GM12878 (cell line): ENCODE measurements around the gene ZNF736. TPM values are rescaled to one million over a fixed set of nuclear protein-coding genes. Genes with fewer than 3 reads are reported as not detected.

Source experiments
- ATAC-seq: fragments of 200-7000 bp; cut with Tn5 transposase; 3 replicates; pipeline ENCODE4 v1.9.1; 2020; ENCODE audit warnings: mild to moderate bottlenecking, moderate library complexity
- BruUV-seq: library from RNA; stranded (reverse); fragments of 400-500 nt; replicated peaks from 2 replicates; lab custom pipeline; 2021; lab: Mats Ljungman, UMichigan
- CTCF ChIA-PET: fragments of 300-600 bp; sonication (Branson Sonifier 250); formaldehyde crosslinking; extraction: SDS; loops from one replicate; lab custom pipeline; 2021; ENCODE audit warnings: inconsistent platforms; lab: Yijun Ruan, JAX
- POLR2A ChIA-PET: fragments of 350-600 bp; formaldehyde crosslinking; extraction: SDS; loops from one replicate; lab custom pipeline; 2021; ENCODE audit warnings: inconsistent platforms; lab: Charles Lee
- RAD21 ChIA-PET: fragments of 300-600 bp; sonication (Branson Sonifier 250); formaldehyde crosslinking; loops from one replicate; lab custom pipeline; 2023; ENCODE audit warnings: antibody characterized with exemption; ENCODE audit not compliant: unreplicated experiment; lab: Charles Lee
- SMC1A ChIA-PET: fragments of 300-600 bp; sonication (Branson Sonifier 250); formaldehyde crosslinking; loops from one replicate; lab custom pipeline; 2023; ENCODE audit not compliant: unreplicated experiment, uncharacterized antibody; lab: Charles Lee
- DNase-seq: peaks from one replicate; pipeline ENCODE4 v3.0.0-alpha.2; 2011; ENCODE audit warnings: low read depth, low spot score
- FAIRE-seq: peaks from 3 replicates; lab custom pipeline; 2011; peaks lifted over from hg19 to GRCh38; lab: Jason Lieb, UNC
- H2AFZ ChIP-seq: 2 replicates; pipeline ENCODE4 v1.6.0; 2011; ENCODE audit warnings: low read depth, low read length, control low read depth; ENCODE audit not compliant: control insufficient read depth
- H3K27ac ChIP-seq: 2 replicates; pipeline ENCODE4 v1.5.1; 2011; ENCODE audit warnings: control low read depth; ENCODE audit not compliant: control insufficient read depth, insufficient read depth
- H3K27me3 ChIP-seq, 2 experiments: replicated peaks in 1 of 2; 2 replicates each; pipeline versions ENCODE4 v1.6.0 to v1.6.1; 2011; ENCODE audit warnings: low read length in 1 of 2; ENCODE audit not compliant: control insufficient read depth in 2 of 2, insufficient read depth in 2 of 2
- H3K36me3 ChIP-seq, 2 experiments: 2 replicates each; pipeline ENCODE4 v1.5.1; 2011; ENCODE audit warnings: low read length in 1 of 2; ENCODE audit not compliant: control insufficient read depth in 2 of 2, insufficient read depth in 2 of 2
- H3K4me1 ChIP-seq: 2 replicates; pipeline ENCODE4 v1.6.1; 2011; ENCODE audit warnings: mild to moderate bottlenecking, low read length, moderate library complexity, mixed read lengths; ENCODE audit not compliant: control insufficient read depth, insufficient read depth
- H3K4me2 ChIP-seq: 2 replicates; pipeline ENCODE4 v1.6.0; 2011; ENCODE audit warnings: control low read depth; ENCODE audit not compliant: control insufficient read depth, insufficient read depth
- H3K4me3 ChIP-seq: fragments of 200-600 bp; sonication (generic); 2 replicates; pipeline ENCODE4 v1.5.1; 2016
- H3K79me2 ChIP-seq: 2 replicates; pipeline ENCODE4 v1.6.0; 2011; ENCODE audit warnings: low read length; ENCODE audit not compliant: control insufficient read depth, insufficient read depth
- H3K9ac ChIP-seq: 2 replicates; pipeline ENCODE4 v1.8.0; 2011; ENCODE audit warnings: low read length, control low read depth, mixed read lengths; ENCODE audit not compliant: control insufficient read depth, insufficient read depth
- H3K9me3 ChIP-seq: replicated peaks from 3 replicates; pipeline ENCODE4 v1.5.1; 2011; ENCODE audit warnings: mild to moderate bottlenecking, low read length; ENCODE audit not compliant: control insufficient read depth, insufficient read depth
- H4K20me1 ChIP-seq: 2 replicates; pipeline ENCODE4 v1.6.0; 2011; ENCODE audit not compliant: control insufficient read depth, insufficient read depth
- HDGF ChIP-seq: fragments of 450-650 bp; IDR thresholded peaks from 2 replicates; pipeline ENCODE4 v1.6.1; 2016; ENCODE audit warnings: antibody characterized with exemption
- KDM1A ChIP-seq: fragments of 200-600 bp; sonication (generic); IDR thresholded peaks from 2 replicates; pipeline ENCODE4 v1.6.1; 2016; ENCODE audit warnings: borderline replicate concordance
- MXI1 ChIP-seq: fragments of 150-350 bp; IDR thresholded peaks from 2 replicates; pipeline ENCODE4 v1.6.1; 2011; ENCODE audit warnings: low read depth, mild to moderate bottlenecking, inconsistent platforms, low read length, improper control_type of control experiment
- PML ChIP-seq: IDR thresholded peaks from 2 replicates; pipeline ENCODE4 v1.6.1; 2012; ENCODE audit warnings: low read length, inconsistent platforms
- RB1 ChIP-seq: fragments of 450-650 bp; formaldehyde crosslinking; IDR thresholded peaks from 2 replicates; pipeline ENCODE4 v1.6.1; 2017; ENCODE audit warnings: mild to moderate bottlenecking, borderline replicate concordance
- TCF12 ChIP-seq: IDR thresholded peaks from 2 replicates; pipeline ENCODE4 v1.6.1; 2011; ENCODE audit warnings: low read depth, mild to moderate bottlenecking, low read length
- WGBS: methylation state at CpG from one replicate; pipeline ENCODE4 v1.1.6; 2016; ENCODE audit warnings: low lambda C conversion rate; ENCODE audit not compliant: insufficient replicate concordance, insufficient coverage; ENCODE audit errors: missing lambda C conversion rate; 5-methylcytosine and 5-hydroxymethylcytosine counted together
- in situ Hi-C: fragments of 300-500 bp; cut with MboI; formaldehyde crosslinking; loops from 9 replicates; pipeline ENCODE4 v1.14.3; 2018; ENCODE audit warnings: mixed read lengths
- intact Hi-C: fragments of 100-400 bp; cut with micrococcal nuclease; formaldehyde crosslinking; loops from one replicate; pipeline ENCODE4 v1.14.2; 2022; ENCODE audit not compliant: unreplicated experiment
- polyA plus RNA-seq, 11 experiments: library from polyadenylated mRNA; depleted of rRNA in 4 of 11; unstranded in 6 of 11; stranded (reverse) in 5 of 11; fragments of >200 nt; fragmentation: Nextera tagmentation in 4 of 11; fragmentation: Illumina TruSeq in 1 of 11; extraction: Ambion mirVana in 4 of 11; extraction: Trizol in 1 of 11; gene quantifications; 1 replicate in 1 of 11; 2 replicates in 10 of 11; pipeline versions ENCODE4 v1.2.1 to v1.2.3, GENCODE V29; 2011 to 2016; ENCODE audit warnings: inconsistent platforms in 2 of 11, missing spikeins in 2 of 11, low read depth in 1 of 11
- total RNA-seq, 4 experiments: library from RNA; depleted of rRNA in 3 of 4; stranded (reverse); fragments of >200 nt in 3 of 4; fragmentation: Illumina TruSeq in 1 of 4; extraction: Trizol in 1 of 4; gene quantifications; 2 replicates each; pipeline versions ENCODE4 v1.2.1 to v1.2.3, GENCODE V29; 2013 to 2021
- TF ChIP-seq, protein P1 (sequence below): fragments of 450-650 bp; IDR thresholded peaks from 2 replicates; pipeline ENCODE4 v1.6.1; 2016; ENCODE audit warnings: mild to moderate bottlenecking, moderate library complexity, borderline replicate concordance
- TF ChIP-seq, protein P2 (sequence below): fragments of 450-650 bp; IDR thresholded peaks from 2 replicates; pipeline ENCODE4 v1.6.1; 2016; ENCODE audit warnings: mild to moderate bottlenecking

Gene ZNF736
- total and polyA plus RNA-seq, 10 of the 15 experiments (the other 5 are each of a cell fraction or from before 2014, with no cell fraction given) = 1.9 to 22.5 (median 9.2) TPM

DNA sequence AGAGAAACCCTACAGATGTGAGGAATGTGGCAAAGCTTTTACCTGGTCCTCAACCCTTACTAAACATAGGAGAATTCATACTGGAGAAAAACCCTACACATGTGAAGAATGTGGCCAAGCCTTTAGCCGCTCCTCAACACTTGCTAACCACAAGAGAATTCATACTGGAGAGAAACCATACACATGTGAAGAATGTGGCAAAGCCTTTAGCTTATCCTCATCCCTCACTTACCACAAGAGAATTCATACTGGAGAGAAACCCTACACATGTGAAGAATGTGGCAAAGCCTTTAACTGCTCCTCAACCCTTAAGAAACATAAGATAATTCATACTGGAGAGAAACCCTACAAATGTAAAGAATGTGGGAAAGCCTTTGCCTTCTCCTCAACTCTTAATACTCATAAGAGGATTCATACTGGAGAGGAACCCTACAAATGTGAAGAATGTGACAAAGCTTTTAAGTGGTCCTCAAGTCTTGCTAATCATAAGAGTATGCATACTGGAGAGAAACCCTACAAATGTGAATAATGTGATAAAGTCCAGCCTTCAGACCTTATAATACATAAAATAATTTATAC is 47.3 kb upstream of the ZNF736 start:
- TF ChIP-seq KDM1A = no peak
- TF ChIP-seq, protein P1, sequence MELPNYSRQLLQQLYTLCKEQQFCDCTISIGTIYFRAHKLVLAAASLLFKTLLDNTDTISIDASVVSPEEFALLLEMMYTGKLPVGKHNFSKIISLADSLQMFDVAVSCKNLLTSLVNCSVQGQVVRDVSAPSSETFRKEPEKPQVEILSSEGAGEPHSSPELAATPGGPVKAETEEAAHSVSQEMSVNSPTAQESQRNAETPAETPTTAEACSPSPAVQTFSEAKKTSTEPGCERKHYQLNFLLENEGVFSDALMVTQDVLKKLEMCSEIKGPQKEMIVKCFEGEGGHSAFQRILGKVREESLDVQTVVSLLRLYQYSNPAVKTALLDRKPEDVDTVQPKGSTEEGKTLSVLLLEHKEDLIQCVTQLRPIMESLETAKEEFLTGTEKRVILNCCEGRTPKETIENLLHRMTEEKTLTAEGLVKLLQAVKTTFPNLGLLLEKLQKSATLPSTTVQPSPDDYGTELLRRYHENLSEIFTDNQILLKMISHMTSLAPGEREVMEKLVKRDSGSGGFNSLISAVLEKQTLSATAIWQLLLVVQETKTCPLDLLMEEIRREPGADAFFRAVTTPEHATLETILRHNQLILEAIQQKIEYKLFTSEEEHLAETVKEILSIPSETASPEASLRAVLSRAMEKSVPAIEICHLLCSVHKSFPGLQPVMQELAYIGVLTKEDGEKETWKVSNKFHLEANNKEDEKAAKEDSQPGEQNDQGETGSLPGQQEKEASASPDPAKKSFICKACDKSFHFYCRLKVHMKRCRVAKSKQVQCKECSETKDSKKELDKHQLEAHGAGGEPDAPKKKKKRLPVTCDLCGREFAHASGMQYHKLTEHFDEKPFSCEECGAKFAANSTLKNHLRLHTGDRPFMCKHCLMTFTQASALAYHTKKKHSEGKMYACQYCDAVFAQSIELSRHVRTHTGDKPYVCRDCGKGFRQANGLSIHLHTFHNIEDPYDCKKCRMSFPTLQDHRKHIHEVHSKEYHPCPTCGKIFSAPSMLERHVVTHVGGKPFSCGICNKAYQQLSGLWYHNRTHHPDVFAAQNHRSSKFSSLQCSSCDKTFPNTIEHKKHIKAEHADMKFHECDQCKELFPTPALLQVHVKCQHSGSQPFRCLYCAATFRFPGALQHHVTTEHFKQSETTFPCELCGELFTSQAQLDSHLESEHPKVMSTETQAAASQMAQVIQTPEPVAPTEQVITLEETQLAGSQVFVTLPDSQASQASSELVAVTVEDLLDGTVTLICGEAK = no peak
- TF ChIP-seq, protein P2, sequence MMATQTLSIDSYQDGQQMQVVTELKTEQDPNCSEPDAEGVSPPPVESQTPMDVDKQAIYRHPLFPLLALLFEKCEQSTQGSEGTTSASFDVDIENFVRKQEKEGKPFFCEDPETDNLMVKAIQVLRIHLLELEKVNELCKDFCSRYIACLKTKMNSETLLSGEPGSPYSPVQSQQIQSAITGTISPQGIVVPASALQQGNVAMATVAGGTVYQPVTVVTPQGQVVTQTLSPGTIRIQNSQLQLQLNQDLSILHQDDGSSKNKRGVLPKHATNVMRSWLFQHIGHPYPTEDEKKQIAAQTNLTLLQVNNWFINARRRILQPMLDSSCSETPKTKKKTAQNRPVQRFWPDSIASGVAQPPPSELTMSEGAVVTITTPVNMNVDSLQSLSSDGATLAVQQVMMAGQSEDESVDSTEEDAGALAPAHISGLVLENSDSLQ = no peak
- TF ChIP-seq RB1 = no peak
- TF ChIP-seq TCF12 = no peak
- TF ChIP-seq PML = no peak
- no peak for TF ChIP-seq MXI1
- no peak for TF ChIP-seq HDGF
- intact Hi-C loops = no loop called here
- Histone ChIP-seq H3K9me3 (peaks cover 2% of the 10 kb centered on the region; the same call in 2 of the 3 replicates), H3K79me2 (no peaks in the 10 kb centered on the region), H3K27ac (no peak overlapping the region), H3K27me3 (no peaks in the 10 kb centered on the region), H3K36me3 (no peaks in the 10 kb centered on the region), H3K9ac (no peak overlapping the region), H3K4me3 (no peak overlapping the region), H4K20me1 (no peaks in the 10 kb centered on the region), H3K4me2 (no peak overlapping the region), H2AFZ (no peak overlapping the region), H3K4me1 (no peaks in the 10 kb centered on the region)
- DNase-seq (no peak), FAIRE-seq (no peak), ATAC-seq (no peak)
- RAD21 ChIA-PET = no interaction called here
- WGBS = 40% methylated on average over 1 of the region's 1 CpG
- BruUV-seq = no TSS peak
- CTCF ChIA-PET = no interaction called here
- SMC1A ChIA-PET = no interaction called here
- POLR2A ChIA-PET = no interaction called here
- in situ Hi-C loops = no loop called here
